ENCODE measurements around the gene FAM184A.

DNA sequence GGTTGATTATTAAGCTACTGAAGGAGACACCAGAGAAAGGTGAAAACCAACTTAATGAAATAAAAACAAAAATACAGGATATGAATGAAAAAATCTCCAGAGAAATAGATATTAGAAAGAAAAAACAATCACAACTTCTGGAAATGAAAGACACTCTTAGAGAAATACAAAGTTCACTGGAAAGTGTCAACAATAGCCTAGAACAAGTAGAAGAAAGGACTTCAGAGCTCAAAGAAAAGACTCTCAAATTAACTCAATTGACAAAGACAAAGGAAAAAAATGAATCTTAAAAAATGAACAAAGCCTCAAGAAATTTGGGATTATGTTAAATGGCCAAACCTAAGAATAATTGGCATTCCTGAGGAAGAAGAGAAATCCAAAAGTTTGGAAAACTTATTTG, 133.2 kb downstream of the FAM184A start:
- TF ChIP-seq YY1 (IDR thresholded peaks at IDR 0.05; ENCODE audit: insufficient read depth, insufficient replicate concordance, low read depth, low read length) (no peak), EP300 (IDR thresholded peaks at IDR 0.05; ENCODE audit: low read depth in 2 of 2, low read length in 2 of 2) (no peak), EP300 (CRISPR knock-in tag; IDR thresholded peaks at IDR 0.05; ENCODE audit: borderline replicate concordance) (no peak), ATF7 (IDR thresholded peaks at IDR 0.05) (no peak), ATF7 (CRISPR knock-in tag; IDR thresholded peaks at IDR 0.05) (no peak), GTF3A (CRISPR knock-in tag; conservative IDR thresholded peaks at IDR 0.05) (no peak), RAD21 (CRISPR knock-in tag; IDR thresholded peaks at IDR 0.05) (no peak), ZNF788 (CRISPR knock-in tag; IDR thresholded peaks at IDR 0.05; ENCODE audit: borderline replicate concordance) (no peak), POLR2AphosphoS5 (IDR thresholded peaks at IDR 0.05; ENCODE audit: low read depth, low read length) (no peak), FOXM1 (CRISPR knock-in tag; IDR thresholded peaks at IDR 0.05) (no peak), U2AF2 (IDR thresholded peaks at IDR 0.05; ENCODE audit: low read depth, low read length) (no peak)
- TF ChIP-seq, protein P1, sequence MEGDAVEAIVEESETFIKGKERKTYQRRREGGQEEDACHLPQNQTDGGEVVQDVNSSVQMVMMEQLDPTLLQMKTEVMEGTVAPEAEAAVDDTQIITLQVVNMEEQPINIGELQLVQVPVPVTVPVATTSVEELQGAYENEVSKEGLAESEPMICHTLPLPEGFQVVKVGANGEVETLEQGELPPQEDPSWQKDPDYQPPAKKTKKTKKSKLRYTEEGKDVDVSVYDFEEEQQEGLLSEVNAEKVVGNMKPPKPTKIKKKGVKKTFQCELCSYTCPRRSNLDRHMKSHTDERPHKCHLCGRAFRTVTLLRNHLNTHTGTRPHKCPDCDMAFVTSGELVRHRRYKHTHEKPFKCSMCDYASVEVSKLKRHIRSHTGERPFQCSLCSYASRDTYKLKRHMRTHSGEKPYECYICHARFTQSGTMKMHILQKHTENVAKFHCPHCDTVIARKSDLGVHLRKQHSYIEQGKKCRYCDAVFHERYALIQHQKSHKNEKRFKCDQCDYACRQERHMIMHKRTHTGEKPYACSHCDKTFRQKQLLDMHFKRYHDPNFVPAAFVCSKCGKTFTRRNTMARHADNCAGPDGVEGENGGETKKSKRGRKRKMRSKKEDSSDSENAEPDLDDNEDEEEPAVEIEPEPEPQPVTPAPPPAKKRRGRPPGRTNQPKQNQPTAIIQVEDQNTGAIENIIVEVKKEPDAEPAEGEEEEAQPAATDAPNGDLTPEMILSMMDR (CRISPR knock-in tag; IDR thresholded peaks at IDR 0.05): no peak
